CD4-positive, alpha-beta T cell treated with Interleukin-15 for 1 hour (primary cell): ENCODE data around the gene AGMO.
"Not testable (repeated sequence)": the region's sequence is repeated elsewhere in the genome, so short reads cannot be mapped to it uniquely, and the experiment has no call there.

Experiments used
- DNase-seq: peaks from one replicate; pipeline ENCODE4 v3.0.0-alpha.2; 2020

AGMO gene

DNA sequence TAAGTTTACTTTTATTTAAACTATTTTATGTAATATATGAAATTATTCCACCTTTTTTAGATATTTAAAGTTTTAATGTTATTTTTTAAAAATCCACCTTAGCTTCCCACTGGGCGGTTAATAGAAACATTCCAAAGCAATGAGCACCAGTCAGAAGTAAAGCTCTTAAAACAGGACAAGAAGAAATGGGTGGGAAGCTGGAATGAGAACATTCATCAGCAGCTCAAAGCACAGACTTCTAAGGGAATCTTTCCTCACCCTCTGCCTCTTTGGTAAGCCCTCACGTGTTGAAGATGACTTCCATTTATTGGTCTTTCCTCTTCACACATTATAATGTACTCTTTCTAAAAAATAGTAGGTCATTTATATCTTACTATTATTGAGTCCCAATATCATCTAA is 3.1 kb downstream of the AGMO start:
- no peak for DNase-seq

DNA sequence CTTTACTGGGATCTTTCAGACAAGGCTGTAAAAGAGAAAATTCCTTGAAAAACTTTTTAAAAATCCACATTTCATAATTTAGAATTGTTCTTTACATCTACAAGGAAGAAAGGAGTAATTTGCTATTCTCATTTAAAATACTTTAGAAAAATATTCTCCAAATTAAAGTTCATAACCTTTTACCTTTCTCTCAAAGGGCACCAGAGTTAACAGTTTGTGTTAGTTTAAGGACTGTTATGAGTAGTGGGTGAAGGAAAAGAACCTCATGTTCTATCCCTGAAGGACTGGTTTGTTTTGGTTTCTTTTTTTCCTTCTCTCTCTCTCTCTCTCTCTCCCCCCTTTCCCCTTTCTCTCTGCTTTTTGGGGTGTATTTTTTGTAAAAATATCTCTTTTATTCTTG is 4.1 kb downstream of the AGMO start:
- no peak for DNase-seq

DNA sequence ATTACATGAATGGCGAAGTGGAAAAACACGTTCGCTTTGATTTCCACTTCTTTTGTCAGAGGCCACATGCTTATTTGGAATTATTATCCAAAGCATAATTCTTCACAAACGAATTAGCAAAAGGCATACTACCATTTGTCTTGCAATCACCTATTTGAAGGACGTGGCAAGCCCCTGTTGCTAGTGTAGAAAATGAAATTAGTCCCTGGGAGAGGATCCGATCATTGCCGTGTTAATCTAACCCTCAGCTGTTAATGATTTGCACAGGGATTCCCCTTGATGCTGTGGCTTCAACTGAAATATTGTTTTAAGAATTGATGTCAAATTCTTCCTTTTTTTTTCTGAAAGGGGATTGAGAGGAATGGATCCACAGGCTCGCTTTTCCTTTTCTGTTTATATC is 4.6 kb downstream of the AGMO start:
- DNase-seq = no peak

DNA sequence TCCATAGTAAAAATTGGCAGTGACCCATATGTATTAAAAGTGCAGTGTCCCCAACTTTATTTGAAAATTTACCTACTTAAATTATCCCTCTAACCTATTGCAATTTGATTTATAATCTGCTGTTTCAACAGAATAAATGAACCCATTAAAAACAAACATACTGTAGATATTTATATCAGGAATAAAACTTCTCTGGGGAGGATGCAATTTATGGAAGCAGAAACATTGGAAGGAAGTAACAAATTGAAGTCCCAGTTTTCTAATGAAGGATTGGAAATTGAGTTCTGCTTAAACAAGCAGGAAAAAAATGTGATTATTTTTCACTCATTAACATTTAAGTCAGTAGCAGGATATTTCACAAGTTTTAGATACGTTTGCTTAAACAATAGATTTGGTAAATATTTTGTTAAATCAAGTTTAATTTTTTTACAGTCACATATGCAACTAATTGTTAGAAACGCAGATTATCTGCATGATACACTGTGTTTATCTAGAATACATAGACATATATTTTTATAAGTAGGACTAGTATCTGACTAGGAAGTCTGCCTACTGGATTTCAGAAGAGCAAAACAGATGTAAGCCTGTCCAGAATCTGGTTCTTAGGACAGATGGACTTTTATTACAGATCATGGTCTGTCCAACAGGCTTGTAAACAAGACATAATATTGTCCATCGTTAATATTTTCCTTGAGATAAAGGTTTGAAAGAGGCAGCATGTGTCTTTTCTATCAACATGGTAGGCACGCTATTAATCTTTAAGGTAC is 5.3 kb downstream of the AGMO start:
- no peak for DNase-seq

DNA sequence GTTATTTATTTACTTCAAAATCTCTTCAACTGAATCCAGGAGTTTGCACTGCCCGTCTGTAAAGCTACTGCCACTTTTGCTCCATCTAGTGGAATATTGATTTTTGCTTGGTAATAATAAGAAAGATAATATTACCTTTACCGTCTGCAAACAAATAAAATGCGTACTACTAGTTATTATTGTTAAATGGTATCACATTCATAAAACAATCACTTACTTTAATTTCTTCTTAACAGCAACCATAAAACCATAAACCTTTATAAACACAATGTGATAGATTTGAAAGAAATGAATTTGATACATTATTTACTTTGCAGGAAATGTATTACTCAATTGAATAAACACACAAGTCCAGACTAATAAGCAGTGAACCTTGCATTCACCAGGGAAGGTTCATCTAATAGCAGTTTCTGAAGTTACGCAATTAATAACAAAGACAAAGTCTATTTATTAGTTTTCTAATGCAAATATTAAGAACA is 6.4 kb downstream of the AGMO start:
- DNase-seq = no peak

DNA sequence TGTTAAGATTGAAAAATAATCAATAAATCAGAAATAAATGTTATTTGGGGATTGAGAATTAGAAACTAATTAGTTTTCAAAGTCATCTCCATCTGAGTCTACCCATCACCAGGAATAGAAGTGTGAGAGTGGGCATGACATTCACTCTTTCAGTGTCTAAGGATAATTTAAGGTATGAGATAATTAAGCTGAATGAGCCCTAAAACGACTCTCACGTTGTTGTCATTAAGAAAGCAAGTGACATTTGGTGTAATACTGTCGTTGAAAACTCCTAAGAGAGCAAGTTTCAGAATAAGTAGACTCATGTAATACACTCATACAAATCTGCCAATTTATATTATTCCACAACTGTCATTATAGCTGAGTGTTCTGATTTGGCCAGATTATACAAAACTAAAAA is 7.1 kb downstream of the AGMO start:
- no peak for DNase-seq

DNA sequence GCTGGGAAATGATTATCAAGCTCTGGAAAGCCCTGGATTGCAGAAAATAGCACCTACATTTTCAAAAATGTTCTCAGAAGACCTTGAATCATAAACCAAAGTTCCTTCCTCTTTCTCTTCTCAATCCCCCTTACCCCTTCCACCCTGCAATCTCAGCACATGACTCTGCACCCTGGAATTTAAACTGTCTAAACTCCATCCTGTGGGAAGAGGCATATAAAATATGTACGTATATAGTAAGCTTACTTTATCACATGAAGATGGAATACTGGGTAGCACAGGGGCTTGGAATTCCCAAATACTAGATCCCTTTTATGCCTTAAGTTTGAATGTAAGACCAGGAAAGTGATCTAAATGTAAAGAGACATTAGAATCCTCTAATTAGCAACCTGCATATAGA is 7.7 kb downstream of the AGMO start:
- no peak for DNase-seq

DNA sequence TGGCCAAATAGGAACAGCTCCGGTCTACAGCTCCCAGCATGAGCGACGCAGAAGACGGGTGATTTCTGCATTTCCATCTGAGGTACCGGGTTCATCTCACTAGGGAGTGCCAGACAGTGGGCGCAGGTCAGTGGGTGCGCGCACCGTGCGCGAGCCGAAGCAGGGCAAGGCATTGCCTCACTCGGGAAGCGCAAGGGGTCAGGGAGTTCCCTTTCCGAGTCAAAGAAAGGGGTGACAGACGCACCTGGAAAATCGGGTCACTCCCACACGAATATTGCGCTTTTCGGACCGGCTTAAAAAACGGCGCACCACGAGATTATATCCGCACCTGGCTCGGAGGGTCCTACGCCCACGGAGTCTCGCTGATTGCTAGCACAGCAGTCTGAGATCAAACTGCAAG is 14.5 kb downstream of the AGMO start:
- not testable (repeated sequence) for DNase-seq

DNA sequence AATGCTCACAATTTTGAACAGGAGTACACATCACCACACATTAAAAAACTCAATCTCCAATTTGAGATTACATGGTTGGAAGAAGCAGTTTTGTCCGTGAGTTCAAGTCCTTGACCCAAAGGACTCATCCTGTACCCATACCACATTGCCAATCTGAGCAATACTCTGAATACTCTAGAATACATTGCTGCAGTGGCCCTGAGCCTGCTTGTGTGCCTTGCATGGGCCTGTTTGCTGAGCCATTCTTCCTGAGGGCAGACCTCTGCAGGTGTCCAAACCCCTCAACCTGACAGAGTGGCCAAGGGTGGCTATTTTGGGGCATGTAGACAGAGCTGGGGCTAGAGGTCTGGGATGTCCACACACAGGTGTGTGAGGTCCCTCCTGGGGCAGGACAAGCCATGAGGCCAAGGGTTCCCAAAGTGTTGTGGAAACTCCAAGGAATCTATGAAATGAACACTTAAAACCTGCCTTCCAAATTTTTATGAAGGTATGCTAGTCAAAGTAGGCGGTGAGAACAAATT is 15.5 kb downstream of the AGMO start:
- DNase-seq = no peak

DNA sequence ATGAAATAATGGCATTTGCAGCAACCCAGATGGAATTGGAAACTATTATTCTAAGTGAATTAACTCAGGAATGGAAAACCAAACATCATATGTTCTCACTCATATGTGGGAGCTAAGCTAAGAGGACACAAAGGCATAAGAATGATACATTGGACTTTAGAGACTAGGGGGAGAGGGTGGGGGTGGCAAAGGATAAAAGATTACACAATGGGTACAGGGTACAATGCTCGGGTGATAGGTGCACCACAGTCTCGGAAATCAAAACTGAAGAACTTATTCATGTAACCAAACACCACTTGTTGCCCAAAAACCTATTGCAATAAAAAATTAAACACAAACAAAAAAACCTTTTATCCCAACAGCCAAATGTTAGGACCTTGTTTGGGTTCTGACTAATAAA is 17.8 kb downstream of the AGMO start:
- no peak for DNase-seq

DNA sequence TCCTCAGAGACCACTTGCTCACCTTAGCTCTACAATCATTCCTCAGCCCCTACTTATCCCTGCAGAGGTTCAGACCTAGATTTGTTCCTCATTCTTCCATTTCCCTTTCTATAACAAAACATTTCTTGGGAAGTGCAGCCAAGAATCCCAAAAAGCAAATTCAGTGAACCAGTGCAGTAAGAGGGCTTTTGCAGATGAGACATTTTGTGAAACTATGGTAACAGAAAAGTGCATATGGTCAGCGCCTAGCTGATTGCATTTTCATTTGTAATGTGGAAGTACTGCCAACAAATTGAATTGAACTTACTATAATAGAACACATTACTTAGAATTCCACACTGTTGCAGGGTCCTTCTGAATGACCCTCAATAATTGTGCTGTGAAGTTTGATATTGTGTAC is 18.6 kb downstream of the AGMO start:
- no peak for DNase-seq

DNA sequence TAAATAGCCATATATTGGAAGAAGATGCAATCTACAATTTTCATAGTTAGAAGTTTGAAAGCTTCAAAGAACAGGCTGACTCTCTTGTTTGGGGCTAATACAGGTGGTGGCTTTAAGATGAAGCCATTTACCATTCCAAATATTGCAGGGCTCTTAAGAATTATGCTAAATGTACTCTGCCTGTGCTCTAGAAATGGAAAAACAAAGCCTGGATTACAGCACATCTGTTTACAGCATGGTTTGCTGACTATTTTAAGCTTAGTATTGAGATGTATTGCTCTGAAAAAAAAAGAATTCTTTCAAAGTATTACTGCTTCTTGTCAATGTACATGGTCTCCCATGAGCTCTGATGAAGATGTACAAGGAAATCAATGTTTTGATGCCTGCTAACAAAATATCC is 34.2 kb downstream of the AGMO start:
- no peak for DNase-seq

DNA sequence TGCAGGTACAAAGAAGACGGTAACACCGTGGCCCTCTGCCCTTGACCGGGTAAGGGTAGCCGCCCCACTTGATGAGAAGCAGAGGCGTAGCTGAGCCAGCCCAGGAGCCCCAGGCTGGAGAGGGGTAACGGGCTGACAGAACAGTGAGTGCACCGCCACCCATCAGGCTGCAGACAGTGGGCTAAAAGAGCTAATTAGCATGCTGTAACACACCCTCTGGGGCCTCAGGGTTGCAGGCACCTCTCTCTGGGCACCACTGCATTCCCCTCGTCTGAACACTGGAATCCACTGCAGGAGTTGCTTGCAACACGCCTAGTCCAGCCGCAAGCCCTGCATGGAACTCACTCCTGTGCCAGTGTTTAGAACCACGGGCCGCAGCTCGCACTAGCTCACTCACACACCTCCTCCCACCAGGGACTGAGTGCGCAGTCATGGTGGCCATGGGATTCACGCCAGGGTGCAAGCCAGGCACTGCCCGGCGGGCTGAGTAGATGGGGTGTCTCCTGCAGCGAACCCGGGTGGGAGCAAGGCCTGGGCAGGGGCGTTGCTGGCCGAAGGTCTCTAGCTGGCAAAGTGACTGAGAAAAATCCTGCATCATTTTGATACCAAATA is 36.1 kb downstream of the AGMO start:
- DNase-seq = no peak

DNA sequence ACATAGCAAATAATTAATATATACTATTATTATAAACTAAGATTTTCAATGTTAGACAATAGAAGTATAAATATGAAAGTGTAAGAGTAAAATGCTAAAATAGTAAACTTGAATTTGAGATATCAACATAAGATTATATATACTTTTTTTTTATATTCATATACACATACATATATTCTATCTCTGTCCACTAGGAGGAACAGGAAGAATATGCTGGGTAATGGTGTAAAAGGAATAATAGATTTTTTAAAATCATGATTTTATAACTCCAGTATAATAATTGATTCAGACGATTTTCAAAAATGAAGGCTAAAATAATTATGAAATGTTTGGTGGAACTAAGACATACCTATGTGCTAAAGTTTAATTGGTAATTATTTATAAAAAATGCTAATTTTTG is 37.7 kb downstream of the AGMO start:
- DNase-seq = no peak

DNA sequence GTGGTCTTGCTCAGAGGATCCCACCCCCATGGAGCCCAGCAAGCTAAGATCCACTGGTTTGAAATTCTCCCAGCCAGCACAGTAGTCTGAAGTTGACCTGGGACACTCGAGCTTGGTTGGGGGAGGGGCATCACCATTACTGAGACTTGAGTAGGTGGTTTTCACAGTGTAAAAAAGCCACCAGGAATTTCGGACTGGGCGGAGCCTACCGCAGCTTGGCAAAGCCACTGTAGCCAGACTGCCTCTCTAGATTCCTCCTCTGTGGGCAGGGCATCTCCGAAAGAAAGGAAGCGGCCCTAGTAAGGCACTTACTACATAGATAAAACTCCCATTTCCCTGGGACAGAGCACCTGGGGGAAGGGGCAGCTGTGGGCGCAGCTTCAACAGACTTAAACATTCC is 44.0 kb downstream of the AGMO start:
- not testable (repeated sequence) for DNase-seq

DNA sequence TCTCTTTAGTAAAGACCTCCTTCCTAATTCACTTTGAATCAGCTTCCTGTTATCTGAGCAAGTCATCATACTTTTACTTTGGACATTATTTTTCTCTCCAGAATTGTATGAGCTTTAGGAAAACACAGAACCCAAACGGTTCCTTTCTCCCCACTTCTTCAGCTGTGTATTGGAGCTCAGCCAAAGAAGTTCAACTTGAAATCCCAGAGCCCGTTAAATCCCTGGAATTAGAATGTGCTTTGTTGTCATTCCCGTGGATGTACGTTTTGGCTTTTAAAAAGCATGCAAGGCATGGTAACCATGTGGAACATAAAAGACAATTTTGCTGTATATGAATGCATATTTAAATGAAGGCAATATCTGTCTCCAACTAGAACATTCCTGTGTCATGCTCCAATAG is 46.6 kb downstream of the AGMO start:
- no peak for DNase-seq

DNA sequence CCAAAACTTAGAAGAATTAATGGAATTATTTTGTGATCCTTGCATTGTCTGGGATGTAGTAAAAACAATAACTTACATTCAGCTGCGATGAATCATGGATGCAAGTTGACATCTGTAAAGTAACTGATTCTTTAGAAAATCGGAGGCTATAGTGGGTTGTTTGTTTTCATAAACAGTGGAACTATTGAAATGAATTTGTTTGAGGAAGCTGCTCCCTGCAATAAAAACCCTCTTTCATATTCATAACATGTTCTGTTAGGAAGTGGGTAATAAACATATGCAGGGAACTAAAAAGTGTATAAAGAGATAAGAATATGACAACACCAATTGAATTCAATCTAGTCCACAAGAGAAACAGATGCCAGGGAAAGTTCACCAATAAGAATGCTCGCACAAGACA is 53.6 kb downstream of the AGMO start:
- DNase-seq = no peak

DNA sequence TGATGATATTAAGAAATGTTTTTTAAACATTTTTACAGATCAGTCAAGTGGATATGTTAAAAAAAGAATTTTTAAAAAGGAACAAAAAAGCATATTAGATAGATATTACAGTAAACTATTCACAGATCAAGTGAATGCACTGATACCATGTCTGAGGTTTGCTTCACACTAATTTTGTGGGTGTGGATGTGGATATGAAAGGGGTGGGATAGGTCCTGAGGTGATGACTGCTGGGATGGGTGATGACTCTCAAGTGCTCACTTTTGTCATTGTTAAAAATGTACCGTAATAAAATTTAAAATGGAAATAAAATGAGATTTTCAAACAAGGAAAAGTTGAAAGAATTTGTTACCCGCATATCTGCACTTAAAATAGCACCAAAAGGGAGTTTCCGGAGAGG is 54.1 kb downstream of the AGMO start:
- no peak for DNase-seq

DNA sequence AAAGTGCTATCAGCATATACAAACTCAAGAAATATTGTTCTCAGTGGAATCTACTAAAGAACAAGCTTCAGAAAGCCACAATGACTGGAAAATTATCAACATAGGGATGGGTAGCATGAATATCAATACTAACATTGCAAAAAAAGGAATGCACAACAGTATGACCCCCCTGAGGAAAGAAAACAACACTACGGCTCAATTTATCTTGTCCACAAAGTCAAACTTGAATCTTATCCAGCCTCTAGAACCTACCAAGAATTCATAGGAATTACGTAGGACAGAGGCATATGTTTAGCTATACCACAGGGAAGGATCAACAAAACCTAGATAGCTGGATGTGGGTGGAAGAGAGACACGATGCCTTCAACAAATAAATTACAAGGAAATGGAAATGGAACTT is 54.6 kb downstream of the AGMO start:
- DNase-seq = no peak

DNA sequence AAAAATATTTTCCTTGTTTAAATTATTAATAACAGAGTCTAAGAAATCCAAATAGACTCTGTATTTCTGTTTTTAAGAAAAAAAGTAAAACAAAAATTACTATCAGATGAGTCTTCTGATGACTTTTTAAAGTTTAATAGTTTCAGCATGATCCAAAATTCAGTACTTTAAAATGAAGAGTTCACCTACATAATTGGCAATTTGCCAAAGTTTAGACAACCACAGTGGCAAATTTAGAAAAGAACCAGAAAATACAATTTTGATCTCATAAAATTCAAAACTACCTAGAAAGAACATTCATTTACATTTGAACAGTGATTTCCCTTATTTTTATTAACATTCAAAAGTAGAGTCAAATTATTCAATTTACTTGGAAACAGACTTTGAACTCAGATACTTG is 56.1 kb downstream of the AGMO start:
- no peak for DNase-seq

DNA sequence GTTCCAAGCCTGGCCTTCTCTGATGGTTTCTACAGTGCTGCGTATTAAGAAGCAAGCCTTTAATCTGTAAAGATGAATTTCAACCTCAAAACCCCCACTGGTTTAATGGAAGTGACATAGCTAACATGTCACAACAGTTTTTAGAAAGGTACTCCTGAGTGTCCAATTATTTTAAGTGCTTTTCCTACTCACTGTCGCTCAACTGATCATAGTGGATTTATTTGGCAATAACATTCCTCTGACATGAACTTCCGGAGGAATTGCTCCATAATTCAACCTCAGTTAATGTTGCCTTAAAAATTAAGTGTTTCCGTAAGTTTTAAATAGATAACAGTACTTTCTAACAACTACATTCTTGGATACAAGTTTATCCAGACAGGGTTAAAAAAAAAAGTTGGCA is 57.5 kb downstream of the AGMO start:
- DNase-seq = no peak

DNA sequence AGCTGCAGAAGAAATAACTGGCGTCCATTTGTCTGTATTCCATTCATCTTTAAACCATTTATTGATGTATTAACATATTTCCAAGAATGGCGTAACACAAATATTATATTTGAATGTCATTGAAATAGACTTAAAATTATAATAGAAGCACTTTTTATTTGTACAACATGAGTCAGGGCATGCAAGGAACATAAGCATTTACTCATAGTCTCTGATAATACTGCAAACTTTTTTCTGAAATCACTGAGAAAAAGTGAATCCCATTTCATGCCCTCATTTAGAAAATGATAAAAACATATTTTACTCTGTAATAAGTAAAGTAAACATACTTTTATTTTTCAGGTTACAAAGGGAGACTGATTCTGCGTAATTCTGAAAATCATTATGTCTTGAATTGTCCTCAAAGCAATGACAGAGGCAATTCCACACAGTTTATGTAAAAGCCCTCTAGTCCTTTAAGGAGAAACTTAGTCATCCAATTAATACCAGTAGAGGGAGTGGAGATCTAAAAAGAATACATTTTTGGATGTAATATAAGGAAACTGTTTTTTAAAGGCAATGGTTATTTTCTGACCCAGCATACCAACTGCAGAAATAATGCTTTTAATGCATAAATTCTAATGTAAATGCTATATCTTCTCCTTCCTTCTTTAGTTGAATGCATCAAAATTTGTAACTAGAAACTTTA is 58.1 kb downstream of the AGMO start:
- no peak for DNase-seq

DNA sequence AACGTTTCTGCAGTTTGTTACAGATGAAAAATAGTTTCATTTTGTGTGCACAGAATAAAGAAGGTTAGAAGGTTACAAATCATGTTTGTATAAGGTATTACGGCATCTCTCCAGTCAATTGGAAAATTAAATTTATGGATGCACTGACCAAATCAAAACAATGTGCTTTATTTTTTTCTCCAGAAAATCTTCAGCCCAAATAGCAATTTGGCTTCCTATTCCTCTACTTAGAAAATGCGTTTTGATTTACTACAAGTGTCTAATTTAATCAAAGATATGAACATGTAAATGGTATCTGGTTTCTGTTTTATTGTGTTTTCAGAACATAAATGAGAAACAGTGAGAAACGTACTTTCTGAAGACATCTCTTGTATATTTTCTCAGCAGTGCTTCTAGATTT is 63.4 kb downstream of the AGMO start:
- DNase-seq = no peak

DNA sequence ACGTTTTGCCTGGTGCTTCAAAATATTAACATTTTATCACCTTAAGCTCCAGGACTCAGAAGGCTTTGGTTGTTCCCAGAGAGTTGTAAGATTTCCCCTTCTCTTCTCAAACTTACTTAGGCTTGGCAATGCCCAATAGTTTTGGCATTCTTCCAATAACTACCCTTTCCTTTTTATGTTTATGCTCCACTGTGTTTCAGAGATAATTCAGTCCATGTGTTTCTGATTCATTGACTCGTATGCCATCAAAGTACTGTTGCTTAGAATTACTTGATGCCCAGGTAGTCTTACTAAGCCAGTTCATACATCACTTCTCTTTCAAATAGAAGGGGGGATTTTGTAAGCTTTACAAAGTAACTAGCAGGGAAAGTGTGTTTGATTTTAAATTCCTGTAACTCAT is 66.6 kb downstream of the AGMO start:
- DNase-seq = no peak
